GM21367 (cell line): ENCODE data around the gene GXYLT1.
"Not testable (repeated sequence)": the region's sequence is repeated elsewhere in the genome, so short reads cannot be mapped to it uniquely, and the experiment has no call there.

Experiments used
- ATAC-seq: cut with Tn5 transposase; IDR thresholded peaks from one replicate; pipeline ENCODE4 v1.9.1; 2021; ENCODE audit not compliant: unreplicated experiment

Gene GXYLT1

DNA sequence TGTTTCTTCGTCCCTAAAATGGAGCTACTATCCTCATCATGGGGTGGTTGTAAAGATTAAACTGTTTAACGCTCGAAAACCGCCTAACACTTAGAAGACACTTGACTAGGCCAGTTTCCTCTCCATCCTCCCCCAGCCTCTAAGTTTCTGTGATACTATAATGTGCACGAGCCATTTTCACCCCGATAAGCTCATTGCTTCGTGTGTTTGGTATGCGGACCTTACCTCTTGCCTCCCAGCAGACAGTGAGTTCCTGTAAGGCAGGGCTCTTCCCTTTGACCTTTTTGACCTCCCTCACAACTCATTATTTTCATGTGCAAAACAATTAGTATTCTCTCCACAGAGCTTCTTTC, 499 bp upstream of the GXYLT1 start:
- ATAC-seq = peak; percentile 1

DNA sequence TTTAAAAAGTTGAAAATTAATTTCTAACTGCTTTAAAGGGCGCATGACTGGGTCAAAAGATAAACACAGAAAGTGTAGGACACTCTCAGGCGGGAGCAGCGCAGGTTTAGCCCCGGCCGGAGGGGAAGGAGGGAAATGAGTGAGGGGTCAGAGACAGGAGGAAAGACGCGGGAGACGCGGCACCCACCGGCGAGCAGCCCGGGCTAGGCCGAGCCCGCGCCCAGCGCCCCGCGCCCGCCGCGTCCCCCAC, 591 bp downstream of the GXYLT1 start:
- no peak for ATAC-seq

DNA sequence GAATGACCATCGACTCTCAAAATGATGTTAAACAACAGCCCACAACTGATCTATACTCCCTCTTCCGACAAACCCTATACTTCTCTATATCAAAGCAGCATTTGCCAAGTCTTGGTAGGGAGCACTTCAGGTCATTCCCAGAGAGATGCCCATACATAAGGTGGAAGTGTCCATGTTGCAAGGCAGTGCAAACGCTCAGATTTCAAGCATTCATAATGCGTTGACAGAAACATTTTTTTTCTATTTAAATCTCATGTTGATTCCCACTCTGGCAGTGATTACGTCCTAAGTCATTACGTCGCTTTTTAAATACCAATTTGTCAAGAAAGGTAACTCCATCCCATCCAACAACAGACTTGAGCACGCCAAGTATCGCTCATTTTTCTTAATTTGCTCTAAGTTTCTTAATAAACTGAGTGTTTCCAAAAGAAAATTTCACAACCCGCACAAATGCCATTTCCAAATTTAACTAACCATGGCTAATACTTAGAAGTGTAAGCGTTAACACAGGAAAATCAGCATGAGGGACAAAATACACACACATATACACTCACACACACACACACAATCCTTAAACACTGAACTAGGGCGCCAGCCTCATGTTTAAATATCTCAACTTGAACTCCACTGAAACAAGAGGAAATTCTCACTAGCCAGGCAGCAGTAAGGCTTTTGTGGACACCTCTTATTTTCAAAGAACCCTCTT, 1.1 kb downstream of the GXYLT1 start:
- no peak for ATAC-seq

DNA sequence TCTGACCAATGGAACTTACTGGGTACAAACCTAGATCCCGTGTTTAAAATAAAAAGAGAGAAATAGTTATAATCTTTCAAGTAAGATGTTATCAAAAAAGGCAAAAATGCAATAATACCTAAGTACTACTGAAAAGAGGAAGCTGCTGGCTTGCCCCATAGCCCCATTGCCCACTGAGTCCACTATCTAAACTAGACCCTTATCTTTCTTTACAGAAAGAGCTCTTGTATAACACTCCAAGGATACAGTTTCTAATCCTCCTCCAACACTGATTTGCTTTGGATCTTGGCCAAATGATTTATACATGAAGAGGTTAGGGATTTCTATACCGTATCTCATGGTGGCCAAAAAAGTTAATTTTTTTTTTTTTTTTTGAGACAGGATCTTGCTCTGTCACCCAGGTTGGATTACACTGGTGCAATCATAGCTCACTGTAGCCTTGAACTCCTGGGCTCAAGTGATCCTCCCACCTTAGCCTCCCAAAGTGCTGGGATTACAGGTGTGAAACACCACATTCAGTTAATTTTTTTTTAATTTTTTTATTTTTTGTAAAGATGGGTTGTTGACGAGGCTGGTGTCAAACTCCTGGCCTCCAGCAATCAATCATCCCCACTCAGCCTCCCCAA, 2.6 kb downstream of the GXYLT1 start:
- ATAC-seq = no peak

DNA sequence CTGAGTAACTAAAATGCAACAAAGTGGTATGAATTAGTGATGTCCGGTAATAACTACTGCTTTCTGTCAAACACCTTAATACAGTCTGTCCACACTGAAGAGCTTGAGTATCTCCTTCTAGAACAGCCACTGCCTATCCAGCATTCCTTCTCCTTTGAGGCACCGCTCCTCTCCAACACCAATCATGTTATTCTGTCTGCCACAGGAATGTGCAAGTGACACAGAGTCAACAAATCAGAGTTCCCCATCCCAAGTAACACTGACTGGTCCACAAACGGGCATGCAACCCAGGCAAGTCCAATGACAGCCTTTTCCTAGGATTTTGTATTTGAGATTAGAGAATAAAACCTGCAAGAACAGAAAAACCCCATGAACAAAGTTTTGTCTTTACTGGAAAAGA, 3.8 kb downstream of the GXYLT1 start:
- no peak for ATAC-seq

DNA sequence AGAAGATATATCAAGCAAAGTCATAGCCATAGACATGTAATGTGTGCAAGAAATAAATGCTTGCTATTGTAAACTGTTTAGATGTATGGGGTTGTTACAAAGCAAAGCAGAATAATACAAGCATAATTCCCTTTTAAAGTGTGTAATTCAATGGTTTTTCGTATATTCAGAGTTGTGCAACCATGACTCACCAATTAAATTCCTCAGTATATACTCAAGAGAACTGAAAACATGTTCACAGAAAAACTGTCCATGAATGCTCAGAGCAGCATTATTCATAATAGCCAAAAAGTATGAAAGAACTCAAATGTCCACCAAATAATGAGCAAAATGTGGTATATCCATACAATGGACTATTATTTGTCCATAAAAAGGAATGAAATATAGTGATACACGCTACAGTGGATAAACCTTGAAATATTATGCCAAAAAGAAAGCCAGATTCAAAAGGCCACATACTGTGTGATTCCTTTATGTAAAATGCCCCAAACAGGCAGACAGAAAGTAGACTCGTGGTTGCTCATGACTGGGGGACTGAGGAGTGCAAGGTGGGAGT, 9.3 kb downstream of the GXYLT1 start:
- ATAC-seq = no peak

DNA sequence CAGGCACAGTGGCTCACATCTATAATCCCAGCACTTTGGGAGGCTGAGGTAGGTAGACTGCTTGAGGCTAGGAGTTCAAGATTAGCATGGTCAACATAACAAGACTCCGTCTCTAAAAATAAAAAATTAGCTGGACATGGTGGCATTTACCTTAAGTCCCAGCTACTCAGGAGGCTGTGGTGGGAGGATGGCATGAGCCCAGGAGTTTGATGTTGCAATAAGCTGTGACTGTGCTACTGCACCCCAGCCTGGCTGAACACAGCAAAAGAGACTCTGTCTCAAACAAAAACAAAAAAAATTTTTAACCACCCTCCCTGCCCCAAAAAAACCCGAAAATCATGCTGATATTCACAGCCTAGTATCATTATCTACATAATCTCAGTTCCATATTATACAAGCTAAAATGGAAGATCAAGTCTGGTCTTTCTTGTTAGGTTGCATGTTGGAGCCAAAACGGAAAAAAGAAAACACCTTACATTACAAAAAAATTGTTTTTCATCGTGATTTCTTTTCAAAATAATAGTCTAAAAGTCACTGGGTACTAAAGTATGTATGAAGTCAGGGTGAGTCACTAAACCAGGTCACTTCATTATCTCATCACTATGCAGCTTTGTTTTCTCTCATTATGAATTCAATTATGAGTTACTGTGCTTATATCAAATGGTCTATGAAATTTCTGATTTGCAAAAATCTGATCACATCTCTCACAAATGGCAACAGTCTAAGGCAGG, 13.8 kb downstream of the GXYLT1 start:
- no peak for ATAC-seq

DNA sequence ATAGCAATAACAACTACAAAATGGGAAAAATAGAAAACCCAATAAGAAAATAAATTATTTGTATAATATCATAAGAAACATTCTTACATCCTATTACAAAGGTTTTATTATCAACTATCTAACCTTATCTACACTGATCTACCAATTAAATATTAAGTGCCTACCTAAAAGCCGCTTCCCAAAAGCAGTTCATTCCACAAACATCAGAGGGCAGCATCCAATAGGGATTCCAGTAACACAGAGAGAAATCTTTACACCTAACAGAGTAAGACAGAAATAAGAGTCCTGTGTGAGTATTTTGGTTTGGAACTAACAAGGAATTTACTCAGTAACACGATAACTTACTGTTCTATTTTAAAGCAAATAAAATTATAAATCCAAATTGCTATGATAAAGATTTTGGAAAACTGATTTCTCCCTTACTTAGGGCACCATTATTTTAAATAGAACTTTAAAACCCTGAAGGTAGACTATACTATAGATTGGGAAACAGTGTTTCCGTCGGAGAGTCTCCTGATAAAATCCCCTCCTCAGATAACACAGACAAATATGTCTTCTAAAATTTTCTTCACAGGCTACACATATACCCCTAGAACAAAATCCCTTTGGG, 15.0 kb downstream of the GXYLT1 start:
- ATAC-seq = no peak

DNA sequence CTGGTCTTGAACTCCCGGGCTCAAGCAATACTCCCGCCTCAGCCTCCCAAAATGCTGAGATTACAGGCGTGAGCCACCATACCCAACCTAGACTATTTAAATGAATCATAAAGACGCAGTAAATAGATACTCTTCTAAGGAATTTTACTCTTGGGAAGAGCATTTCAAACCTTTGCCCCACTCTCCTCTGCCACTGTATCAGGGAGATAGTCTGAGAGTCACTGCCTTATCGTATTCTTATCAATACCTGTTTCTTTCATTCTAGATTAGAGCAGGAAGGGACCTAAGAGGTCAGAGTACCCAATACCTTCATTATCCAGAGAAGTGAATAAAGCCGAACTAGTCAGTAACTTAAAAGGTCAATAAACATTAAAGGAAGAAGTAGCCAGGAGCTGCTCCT, 15.8 kb downstream of the GXYLT1 start:
- no peak for ATAC-seq

DNA sequence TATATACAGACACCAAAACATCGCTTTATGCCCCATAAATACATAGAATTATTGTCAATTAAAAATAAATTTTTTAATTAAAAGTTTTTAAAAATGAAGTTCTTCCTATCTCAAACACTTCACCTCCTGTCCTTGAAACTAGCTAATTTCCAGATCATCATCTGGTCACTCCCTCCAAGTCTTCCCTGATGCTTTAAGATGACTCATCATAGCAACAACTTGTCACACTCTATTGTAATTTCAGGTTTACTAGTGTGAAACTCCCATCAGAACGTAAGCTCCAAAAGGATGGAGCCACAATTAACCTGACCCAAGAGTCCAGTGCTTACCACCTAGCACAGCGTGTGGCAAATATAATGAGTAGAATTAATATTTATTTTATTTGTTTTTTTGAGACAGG, 16.3 kb downstream of the GXYLT1 start:
- ATAC-seq = no peak

DNA sequence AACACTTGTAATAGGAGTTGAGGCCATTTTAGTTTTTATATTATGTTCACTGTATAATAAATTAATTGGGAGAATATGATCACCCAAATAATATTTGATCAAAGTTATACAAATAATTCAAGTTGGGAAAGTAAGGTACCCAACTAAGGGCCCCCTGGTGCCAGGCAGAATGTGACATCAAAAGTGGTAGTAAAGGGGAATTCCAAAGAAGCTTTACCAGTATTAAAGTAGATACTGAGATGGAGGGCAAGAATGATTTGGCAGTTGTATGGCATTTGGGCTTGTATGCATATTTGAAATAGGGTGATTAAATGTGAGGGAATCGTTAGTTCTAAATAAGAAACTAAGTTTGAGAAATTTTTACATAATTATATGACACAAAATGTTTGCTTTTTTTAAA, 17.7 kb downstream of the GXYLT1 start:
- ATAC-seq = no peak

DNA sequence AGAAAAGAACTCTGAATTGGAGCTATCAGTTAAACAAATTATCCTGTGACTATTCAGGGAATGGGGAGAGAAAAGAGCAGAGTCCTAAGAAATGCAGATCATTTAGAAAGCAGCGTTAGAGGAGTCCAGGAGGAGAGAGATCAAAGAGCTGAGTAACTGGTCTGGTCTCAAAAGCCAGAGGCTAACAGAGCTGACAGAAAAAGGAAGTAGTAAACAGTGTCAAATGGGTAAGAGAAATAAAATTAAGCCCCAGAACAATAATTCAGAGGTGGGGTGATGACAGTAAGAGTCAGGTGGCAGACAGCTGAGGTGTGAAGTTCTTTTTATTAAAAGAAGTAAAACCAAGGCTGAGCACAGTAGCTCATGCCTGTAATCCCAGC, 19.3 kb downstream of the GXYLT1 start:
- ATAC-seq = no peak

DNA sequence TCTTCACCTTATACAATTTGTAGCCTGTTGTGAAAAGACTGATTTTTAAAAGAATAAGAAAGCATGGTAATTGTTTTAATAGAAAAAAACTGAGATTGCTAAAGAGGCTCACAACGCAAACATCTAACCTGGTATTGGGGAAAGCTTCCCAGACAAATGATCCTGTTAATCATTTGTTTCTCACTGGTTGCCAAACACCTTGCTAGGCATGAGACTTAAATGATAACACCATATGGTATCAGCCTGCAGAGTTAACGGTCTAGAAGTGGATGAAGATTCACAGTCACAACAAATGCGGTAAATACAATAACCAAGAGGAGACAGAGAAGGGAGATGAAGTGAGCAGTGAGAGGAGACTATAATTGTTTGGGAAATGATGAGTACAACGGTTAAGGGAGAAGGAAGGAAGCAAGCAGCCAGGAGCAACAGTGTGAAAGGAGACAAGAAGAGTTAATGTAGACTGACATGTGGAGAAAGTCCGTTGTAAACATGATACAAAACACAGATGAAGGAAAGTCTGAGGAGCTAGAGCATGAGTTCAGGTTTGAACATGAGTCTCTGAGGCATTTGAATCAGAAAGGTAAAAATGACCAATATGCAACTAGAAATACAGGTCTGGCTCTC, 19.8 kb downstream of the GXYLT1 start:
- no peak for ATAC-seq

DNA sequence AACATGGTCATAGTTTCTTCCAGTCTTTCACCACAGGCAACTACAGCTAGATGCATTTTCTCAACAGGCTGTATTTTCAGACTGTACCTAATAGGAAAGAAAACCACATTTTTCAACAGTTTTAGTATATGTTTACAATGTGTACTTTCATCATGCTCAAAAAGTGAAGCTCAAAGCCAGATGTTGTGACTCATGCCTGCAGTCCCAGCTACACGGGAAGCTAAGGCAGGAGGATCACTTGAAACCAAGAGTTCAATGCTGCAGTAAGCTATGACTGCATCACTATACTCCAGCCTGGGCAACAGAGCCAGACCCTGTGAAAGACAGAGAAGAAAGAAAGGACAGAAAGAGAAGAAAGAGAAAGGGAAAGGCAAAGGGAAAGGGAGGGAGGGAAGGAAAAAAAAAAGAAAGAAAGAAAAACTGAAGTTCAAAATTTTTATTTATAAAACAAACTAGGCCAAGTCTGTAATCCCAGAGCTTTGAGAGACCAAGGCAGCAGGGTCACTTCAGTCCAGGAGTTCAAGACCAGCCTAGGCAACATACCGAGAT, 25.5 kb downstream of the GXYLT1 start:
- no peak for ATAC-seq

DNA sequence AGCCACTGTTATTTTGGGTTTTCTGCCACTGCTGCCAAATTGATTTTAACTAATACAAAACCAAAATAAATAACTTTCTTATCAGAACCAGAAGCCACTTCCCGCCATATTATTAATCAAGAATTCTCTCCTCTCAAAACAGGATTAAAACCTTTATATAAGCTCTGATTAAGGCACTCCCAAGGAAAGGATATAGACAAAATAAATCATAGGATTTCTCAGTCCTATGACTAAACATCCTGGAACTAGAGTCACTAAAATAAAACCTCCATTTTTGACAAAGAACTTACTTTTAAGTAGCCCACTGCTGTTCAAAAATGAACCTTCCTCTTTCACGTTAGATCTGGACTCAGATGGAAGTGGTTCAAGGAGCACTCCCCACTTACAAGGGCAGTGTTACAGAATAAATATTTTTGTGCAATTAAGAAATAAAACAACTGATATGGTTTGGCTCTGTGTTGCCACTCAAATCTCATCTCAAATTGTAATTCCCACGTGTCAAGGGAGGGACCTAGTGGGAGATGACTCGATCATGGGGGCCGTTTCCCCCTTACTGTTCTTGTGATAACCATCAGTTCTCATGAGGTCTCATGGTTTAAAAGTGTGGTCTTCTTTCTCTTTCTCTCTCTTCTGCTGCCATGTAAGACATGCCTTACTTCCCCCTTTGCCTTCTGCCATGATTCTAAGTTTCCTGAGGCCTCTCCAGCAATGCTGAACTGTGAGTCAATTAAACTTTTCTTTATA, 26.4 kb downstream of the GXYLT1 start:
- ATAC-seq = no peak

DNA sequence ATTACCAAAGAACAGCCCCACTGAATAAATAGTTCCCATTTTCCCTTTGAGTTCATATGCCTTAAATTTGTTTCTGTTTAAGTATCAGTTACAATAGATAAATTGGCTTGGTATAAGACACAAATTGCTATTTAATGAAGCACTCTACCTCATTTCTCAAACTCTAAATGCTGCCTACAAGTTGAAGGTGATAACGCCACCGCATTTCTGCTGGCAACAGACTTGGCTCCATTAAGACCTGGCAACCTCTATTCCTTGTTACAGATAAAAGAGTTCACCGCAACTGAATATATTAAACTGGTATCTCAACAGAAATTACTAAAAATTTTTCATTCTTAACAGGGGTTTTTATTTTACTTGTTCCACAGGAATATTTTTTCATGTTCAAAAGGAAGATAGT, 35.6 kb downstream of the GXYLT1 start:
- ATAC-seq = no peak

DNA sequence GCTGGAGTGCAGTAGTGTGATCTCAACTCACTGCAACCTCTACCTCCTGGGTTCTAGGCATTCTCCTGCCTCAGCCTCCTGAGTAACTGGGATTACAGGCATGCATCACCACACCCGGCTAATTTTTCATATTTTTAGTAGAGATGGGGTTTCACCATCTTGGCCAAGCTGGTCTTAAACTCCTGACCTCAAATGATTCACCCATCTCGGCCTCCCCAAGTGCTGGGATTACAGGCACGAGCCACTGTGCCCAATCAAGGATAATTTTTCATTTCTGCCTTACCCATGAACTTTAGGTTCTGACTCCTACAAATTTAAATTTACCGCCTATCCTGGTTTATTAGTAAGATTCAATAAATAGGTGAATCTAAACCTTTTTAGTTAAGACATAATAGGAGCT, 37.9 kb downstream of the GXYLT1 start:
- ATAC-seq = not testable (repeated sequence)

DNA sequence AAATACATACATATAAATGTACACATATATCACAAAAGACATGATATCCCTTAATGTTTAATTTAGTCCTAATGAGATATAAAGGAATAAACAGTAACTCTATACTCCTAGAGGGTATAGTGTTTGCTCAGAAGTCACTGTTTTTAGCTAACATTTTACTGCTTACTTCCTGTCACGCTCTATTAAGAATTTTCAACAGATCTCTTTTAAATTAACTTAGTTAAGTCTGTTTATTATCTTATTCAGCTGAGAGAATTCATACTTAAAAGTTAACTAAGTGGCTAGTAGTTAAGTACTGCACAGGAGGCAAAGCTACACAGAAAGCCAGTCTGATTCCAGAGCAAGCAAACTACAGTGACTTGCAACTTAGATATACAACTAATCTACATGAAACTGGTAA, 39.9 kb downstream of the GXYLT1 start:
- no peak for ATAC-seq

DNA sequence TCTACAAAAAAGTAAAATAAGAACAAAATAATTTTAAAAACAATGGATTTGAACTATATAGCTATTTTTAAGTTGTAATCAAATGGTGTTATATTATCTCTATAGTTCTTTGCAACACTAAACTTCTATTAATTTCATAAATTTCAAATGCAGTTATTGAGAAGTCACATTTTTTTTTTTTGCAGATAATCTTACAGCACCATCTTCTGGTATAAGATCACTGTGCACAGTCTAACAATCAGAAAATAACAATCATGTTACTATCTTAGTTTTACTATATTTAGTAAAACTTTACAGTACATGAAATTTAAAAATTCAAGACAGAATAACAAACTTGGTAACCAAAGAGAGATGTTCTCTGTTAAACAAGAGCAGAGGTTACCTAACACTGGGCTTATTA, 40.6 kb downstream of the GXYLT1 start:
- ATAC-seq = no peak

DNA sequence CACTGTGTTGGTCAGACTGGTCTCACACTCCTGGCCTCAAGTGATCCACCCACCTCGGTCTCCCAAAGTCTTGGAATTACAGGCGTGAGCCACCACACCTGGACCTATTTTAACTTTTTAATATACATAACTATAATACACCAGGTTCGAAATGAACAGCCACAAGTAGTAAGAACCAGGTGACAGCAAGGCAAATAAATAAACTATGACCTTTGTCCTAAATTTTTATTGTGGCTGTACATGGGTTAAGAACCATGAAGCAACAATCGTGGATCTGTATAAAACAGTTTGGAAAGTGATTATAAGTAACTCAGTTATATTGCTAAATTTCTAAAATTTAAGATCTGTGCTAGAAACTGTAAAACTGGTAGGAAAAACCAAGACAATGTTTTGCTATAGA, 41.5 kb downstream of the GXYLT1 start:
- ATAC-seq = no peak

DNA sequence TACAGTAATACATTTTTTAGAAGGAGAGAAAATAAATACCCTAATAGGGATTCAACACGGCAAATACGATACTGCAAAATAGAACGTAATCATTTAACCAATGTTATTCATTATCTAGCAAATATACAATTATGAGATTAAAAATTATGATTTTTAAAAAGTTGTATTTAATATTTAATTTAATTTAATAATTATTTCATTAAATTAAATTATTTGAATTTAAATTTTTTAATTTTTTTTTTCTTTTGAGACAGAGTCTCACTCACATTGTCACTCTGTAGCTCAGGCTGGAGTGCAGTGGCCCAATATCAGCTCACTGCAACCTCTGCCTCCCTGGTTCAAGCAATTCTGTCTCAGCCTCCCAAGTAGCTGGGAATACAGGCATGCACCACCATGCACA, 42.0 kb downstream of the GXYLT1 start:
- ATAC-seq = no peak
